Measurements from ENCODE around the gene HELZ. TPM values are rescaled to one million over a fixed set of nuclear protein-coding genes. Genes with fewer than 3 reads are reported as not detected.

Gene HELZ
- total RNA-seq, 4 donors from 2014 or later, result 21.0 to 47.0 (median 38.9) TPM

- in situ Hi-C loops (cut with MboI; ENCODE audit: low sequenced_read_pairs in 4 of 4), result loop anchor here in 1 of 4 donors (5.0 kb wide), 1 partner anchor 66 kb away; no protein-coding TSS in a partner anchor
- Histone ChIP-seq H3K27ac (peak overlapping the region in 1 of 4 donors; percentile 28), H3K9me3 (no peaks in the 10 kb centered on the region), H3K4me1 (peaks cover 15 to 30% of the 10 kb centered on the region in 2 donors), H3K36me3 (peaks cover 0 to 8% of the 10 kb centered on the region in 2 donors), H3K27me3 (no peaks in the 10 kb centered on the region), H3K4me3 (no peak overlapping the region)
- intact Hi-C loops (cut with DNase I; ENCODE audit: low total_unique reads), result loop anchor here (1.0 kb wide), 1 partner anchor 72 kb away; no protein-coding TSS in a partner anchor
- peak; percentile 68 to 88 for ATAC-seq
- peak; percentile 15 to 25 for DNase-seq
- TF ChIP-seq CTCF (IDR thresholded peaks at IDR 0.05 in 4 of 5, conservative IDR thresholded peaks at IDR 0.05 in 1 of 5) (peak in 4 of 5 experiments; percentile 14 to 50 (median 47)), POLR2A (IDR thresholded peaks at IDR 0.05) (no peak)
These were observed 23.7 kb downstream of the HELZ start for GRCh38 chr17:67221062-67221998.

GRCh38 chr17:67218385-67218950 is 26.5 kb downstream of the HELZ start:
- no peak for TF ChIP-seq CTCF (IDR thresholded peaks at IDR 0.05 in 4 of 5, conservative IDR thresholded peaks at IDR 0.05 in 1 of 5)
- TF ChIP-seq POLR2A (IDR thresholded peaks at IDR 0.05), result no peak
- Histone ChIP-seq H3K27me3 (no peaks in the 10 kb centered on the region), H3K9me3 (no peaks in the 10 kb centered on the region), H3K36me3 (peaks cover 0 to 8% of the 10 kb centered on the region in 2 donors), H3K4me3 (no peak overlapping the region), H3K4me1 (peaks cover 15 to 25% of the 10 kb centered on the region in 2 donors), H3K27ac (no peak overlapping the region)
- intact Hi-C loops (cut with DNase I; ENCODE audit: low total_unique reads) (no loop called here), in situ Hi-C loops (cut with MboI; ENCODE audit: low sequenced_read_pairs in 4 of 4) (no loop called here)
- ATAC-seq, result no peak
- no peak for DNase-seq

- no peak for ATAC-seq
- Histone ChIP-seq H3K9me3 (no peaks in the 10 kb centered on the region), H3K36me3 (peaks cover 0 to 8% of the 10 kb centered on the region in 2 donors), H3K27ac (no peak overlapping the region), H3K4me3 (no peak overlapping the region), H3K27me3 (no peaks in the 10 kb centered on the region), H3K4me1 (peaks cover 14 to 24% of the 10 kb centered on the region in 2 donors)
- in situ Hi-C loops (cut with MboI; ENCODE audit: low sequenced_read_pairs in 4 of 4) (no loop called here), intact Hi-C loops (cut with DNase I; ENCODE audit: low total_unique reads) (no loop called here)
- no peak for TF ChIP-seq POLR2A (IDR thresholded peaks at IDR 0.05)
- TF ChIP-seq CTCF (IDR thresholded peaks at IDR 0.05 in 4 of 5, conservative IDR thresholded peaks at IDR 0.05 in 1 of 5), result no peak
- no peak for DNase-seq
These were observed 27.6 kb downstream of the HELZ start for GRCh38 chr17:67217446-67217845.

GRCh38 chr17:67216578-67217320 is 28.2 kb downstream of the HELZ start:
- Histone ChIP-seq H3K4me1 (peaks cover 11 to 24% of the 10 kb centered on the region in 2 donors), H3K27me3 (no peaks in the 10 kb centered on the region), H3K27ac (no peak overlapping the region), H3K9me3 (no peaks in the 10 kb centered on the region), H3K36me3 (peaks cover 0 to 8% of the 10 kb centered on the region in 2 donors), H3K4me3 (no peak overlapping the region)
- in situ Hi-C loops (cut with MboI; ENCODE audit: low sequenced_read_pairs in 4 of 4), result no loop called here
- intact Hi-C loops (cut with DNase I; ENCODE audit: low total_unique reads), result no loop called here
- no peak for DNase-seq
- no peak for ATAC-seq
- TF ChIP-seq POLR2A (IDR thresholded peaks at IDR 0.05), result no peak
- no peak for TF ChIP-seq CTCF (IDR thresholded peaks at IDR 0.05 in 4 of 5, conservative IDR thresholded peaks at IDR 0.05 in 1 of 5)

All from gastrocnemius medialis (tissue), 4 donors.